NCI-H146 treated with DMSO at 0.1 percent for 48 hours (cell line): ENCODE results near the gene PRPSAP1.
"Not testable (repeated sequence)": the region's sequence is repeated elsewhere in the genome, so short reads cannot be mapped to it uniquely, and the experiment has no call there.

ENCODE experiments used
- DNase-seq: peaks from one replicate; lab custom pipeline; 2025; ENCODE audit not compliant: unreplicated experiment; lab: John Stamatoyannopoulos, UW

PRPSAP1 gene

DNA sequence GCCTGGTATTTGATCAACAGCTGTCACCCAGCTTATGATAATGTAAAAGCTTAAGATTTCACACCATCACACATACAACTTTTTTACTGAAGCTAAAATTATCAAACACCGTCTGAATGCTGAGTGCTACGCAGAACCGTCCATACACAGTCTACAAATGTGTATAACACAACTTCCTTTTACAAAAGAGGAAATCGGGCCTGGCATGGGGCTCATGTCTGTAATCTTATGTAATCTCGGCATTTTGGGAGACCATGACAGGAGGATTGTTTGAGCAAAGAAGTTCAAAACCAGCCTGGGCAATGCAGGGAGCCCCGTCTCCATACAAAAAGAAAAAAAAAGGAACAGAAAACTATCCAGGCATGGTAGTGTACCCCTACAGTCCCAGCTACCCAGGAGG, 26.0 kb downstream of the PRPSAP1 start:
- DNase-seq: no peak

DNA sequence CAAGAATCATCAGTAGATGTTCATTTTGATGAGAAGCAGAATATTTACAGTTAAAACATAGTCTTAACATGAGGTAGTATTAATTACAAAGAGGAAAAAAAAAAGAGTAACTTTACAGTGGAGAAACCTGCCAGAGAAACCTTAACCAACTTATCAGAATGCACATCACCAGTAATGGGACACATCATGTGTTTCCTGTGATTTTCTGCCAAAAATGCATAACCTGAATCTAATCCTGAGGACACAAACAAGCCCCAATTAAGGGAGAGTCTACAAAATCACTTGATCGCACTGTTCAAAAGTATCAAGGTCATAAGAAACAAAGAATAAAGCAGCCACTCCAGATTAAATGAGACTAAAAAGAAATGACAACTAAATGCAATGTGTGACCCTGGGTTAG, 27.4 kb downstream of the PRPSAP1 start:
- DNase-seq: no peak

DNA sequence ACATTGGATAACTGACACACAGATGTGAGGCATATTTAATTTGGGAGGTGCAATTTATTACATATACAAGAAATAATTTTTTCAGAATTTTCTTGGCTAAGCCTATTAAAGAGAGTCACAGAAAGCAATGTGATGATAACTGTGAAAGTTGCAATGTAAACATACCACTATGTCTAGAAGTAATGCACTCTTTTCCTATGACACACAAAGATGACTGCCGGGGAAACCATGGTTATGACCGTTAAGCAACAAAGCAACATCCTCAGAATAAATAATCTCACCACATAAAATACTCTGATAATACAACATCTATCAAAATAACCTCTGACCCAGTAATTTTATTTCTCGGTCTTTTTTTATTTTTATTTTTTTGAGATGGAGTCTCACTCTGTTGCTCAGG, 35.1 kb downstream of the PRPSAP1 start:
- DNase-seq: no peak

GRCh38 chr17:76317535-76317934, 36.2 kb downstream of the PRPSAP1 start:
- DNase-seq: no peak

- no peak for DNase-seq
These were observed 39.1 kb downstream of the PRPSAP1 start for GRCh38 chr17:76314392-76315227.

GRCh38 chr17:76312735-76313134, 41.0 kb downstream of the PRPSAP1 start:
- DNase-seq: no peak

- DNase-seq: no peak
These were observed 44.3 kb downstream of the PRPSAP1 start for GRCh38 chr17:76309461-76309860.

GRCh38 chr17:76307966-76308338, 45.8 kb downstream of the PRPSAP1 start, which contains the start of gene QRICH2:
QRICH2 (minus strand) TSS chr17:76308276; CDS start chr17:76307998, 278 bp downstream.
- DNase-seq: no peak

DNA sequence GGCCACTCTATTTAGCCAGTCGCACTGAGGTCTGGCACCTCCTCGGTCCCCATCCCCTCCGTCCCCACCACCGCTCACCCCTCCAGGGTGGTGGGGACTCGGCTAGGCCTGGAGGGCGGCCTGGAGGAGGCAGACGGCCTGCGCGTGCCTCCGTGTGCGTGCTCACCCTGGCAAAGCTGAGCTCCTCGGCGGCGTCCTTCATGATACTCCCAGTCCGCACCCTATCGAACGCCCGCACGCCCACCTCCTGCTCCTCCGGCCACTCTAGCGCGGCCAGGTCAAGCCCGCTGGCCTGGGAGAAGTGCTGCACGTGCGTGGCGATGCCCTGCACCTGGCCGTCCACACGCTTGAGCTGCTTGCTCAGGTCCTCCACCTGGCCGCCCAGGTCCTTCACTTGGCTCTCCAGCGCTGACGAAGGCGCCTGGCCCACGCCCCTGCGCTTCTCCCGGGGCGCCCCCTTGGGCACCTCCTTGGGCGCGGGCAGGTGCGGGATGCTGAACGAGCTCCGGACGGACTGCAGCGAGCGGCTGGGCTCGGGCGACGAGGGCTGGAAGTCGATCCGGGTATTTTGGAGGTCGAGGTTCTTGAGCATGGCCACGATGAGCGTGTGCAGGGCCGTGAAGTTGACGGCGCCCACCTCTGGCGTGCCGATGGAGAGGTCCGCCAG, 46.3 kb downstream of the PRPSAP1 start:
- DNase-seq: no peak

DNA sequence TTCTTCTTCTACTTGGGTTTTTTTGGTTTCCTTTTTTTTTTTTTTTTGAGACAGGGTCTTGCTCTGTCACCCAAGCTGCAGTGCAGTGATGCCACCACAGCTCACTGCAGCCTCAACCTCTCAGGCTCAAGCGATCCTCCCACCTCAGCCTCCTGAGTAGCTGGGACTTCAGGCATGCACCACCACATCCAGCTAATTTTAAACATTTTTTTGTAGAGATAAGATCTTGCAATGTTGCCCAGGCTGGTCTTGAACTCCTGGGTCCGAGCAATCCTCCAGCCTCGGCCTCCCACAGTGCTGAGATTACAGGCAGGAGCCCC, 48.6 kb downstream of the PRPSAP1 start:
- DNase-seq: not testable (repeated sequence)

DNA sequence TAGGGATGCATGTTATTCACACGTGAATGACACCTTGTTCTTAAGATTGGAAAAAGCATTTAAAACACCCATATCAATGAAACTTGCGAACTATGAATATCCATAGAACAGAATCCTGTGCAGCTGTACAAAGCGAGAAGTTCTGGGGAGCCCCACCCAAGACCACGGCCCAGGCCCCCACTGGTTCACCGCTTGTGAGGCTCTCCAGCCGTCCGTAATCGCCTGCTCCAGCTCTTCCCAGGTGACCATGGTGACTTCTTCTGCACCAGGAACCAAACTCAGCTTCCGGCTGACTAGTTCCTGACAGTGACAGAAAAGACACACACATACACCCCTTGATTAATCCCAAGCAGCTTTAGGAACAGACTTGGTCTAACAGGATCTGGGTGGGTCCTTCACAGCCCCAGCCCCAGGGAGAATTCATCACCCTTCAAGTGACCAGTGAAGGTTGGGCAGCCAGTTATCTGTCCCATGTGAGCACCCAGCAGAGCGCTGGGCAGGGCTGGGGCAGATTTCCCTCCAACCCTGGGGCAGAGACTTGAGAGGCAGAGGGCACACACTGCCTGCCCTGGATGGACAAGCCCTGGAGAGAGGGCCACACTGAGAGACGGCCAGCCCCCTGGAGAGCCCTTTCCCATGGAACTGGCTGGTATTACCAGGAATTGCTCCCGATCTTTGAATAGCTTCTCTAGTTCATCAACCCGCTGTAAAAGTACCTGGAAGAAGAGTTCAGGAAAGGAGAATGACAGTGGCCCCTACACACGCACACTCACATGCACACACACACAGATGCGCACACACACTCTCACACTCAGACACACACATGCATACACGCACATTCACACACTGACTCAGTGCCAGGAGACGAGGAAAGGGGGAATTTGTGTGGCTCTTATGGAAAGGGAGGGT, 49.2 kb downstream of the PRPSAP1 start:
- DNase-seq: no peak

DNA sequence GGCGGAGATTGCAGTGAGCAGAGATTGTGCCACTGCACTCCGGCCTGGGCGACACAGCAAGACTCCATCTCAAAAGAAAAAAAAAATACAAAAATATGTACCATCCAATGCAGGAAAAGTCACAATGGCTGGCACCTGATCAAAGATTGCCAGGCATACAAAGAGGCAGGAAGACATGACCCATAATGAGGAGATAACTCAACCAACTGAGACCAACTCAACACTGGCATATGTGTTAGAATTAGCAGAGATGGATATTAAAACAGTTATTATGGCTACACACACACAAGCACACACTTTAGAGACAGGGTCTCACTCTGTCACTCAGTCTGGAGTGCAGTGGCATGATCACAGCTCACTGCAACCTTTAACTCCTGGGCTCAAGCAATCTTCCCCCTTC, 56.3 kb downstream of the PRPSAP1 start:
- no peak for DNase-seq

DNA sequence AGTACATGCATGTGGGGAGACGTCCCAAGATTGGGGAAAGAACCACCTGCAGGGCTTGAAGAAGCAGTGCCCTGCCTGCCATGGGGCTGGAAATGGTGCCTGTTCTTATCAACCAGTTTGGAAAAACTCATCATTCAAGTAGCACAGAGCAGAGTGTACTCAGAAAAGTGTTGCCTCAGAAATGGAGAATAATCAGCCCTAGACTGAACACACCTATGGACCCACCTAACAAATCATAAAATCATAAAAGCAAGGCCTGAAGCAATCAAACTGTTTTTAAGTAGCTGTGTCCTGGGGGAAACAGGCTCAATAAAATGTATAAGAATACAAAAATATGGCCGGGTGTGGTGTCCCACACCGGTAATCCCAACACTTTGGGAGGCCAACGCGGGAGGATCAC, 56.8 kb downstream of the PRPSAP1 start:
- DNase-seq: no peak

GRCh38 chr17:76296186-76296585, 57.5 kb downstream of the PRPSAP1 start:
- DNase-seq: no peak

DNA sequence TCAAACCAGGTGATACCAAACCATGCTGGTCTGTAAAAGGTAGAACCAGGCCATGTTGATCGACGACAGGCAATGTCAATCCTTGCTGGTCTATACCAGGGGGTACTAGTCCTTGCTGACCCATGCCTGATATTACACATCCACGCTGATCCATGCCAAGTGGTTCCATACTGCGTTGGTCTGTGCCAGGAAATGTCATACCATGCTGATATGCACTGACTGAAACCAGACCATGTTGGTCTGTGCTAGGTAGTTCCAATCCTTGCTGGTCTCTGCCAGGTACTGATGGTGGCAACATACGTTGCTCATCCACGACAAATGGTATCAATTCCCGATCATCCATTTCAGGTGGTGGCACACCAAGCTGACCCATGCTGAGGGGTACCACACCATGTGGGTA, 60.6 kb downstream of the PRPSAP1 start:
- no peak for DNase-seq

GRCh38 chr17:76292567-76292966, 61.1 kb downstream of the PRPSAP1 start:
- no peak for DNase-seq

DNA sequence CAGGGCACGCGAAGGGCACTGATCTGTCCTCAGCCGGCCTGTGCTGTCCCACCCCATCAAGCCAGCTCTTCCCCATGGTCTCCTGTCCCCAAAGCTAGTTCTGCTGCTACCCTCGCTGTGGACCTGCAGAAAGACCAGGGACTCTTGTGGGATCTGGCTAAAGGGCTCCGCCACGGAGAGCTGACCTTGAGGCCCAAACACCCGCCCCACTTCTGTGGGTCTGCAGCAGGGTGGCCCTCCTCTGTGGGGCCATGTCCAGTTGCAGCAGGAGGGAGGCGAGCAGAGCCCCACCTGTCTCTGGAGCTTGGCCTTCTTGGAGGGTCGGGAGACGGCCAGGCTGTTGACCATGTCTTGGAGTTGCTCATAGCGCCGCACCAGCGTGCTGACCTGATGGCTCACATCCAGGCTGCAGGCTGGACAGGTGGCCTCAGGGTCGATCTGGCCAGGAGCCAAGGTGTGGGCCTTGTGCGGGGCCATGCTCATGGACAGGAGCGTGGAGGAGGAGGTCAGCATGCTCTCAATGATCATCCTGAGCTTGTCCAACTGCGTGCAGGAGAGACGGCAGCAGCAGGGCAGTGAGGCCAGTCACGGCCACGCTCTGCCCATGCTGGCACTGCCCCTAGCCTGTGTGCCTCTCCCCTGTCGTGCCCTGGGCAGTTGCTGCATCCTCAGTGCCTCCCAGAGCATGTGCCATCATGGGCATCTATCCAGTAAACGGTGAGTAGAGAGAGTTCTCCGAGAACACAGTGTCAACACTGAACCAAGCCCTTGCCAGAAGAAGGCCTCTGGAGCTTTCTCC, 71.9 kb downstream of the PRPSAP1 start:
- no peak for DNase-seq

- no peak for DNase-seq
These were observed 73.1 kb downstream of the PRPSAP1 start for GRCh38 chr17:76280650-76281049.

GRCh38 chr17:76279742-76280287, 73.9 kb downstream of the PRPSAP1 start:
- no peak for DNase-seq

- peak; percentile 16 for DNase-seq
These were observed 74.6 kb downstream of the PRPSAP1 start for GRCh38 chr17:76278952-76279741.
